ENCODE measurements around the gene JOSD1.

The JOSD1 gene

DNA sequence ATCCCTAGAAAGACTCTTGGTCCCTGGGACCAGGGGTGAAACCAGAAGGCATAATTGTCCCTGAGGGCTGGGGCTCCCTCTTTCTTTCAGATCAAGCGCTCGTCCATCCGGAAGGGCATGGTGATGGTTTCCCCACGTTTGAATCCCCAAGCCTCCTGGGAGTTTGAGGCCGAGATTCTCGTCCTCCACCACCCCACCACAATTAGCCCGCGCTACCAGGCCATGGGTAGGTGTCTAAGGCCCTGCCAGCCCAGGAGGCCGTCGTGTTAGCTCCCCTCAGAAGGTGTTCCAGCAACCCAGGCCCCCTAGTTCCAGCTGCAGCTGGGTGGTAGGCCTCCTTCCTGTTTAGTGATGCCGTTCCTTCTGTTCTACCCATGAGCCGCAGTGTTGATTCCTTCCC lies 26.4 kb upstream of the JOSD1 start:
- TF ChIP-seq, protein P1, sequence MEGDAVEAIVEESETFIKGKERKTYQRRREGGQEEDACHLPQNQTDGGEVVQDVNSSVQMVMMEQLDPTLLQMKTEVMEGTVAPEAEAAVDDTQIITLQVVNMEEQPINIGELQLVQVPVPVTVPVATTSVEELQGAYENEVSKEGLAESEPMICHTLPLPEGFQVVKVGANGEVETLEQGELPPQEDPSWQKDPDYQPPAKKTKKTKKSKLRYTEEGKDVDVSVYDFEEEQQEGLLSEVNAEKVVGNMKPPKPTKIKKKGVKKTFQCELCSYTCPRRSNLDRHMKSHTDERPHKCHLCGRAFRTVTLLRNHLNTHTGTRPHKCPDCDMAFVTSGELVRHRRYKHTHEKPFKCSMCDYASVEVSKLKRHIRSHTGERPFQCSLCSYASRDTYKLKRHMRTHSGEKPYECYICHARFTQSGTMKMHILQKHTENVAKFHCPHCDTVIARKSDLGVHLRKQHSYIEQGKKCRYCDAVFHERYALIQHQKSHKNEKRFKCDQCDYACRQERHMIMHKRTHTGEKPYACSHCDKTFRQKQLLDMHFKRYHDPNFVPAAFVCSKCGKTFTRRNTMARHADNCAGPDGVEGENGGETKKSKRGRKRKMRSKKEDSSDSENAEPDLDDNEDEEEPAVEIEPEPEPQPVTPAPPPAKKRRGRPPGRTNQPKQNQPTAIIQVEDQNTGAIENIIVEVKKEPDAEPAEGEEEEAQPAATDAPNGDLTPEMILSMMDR (IDR thresholded peaks at IDR 0.05) = no peak
- no peak for TF ChIP-seq ZFX (IDR thresholded peaks at IDR 0.05; ENCODE audit: borderline replicate concordance)
- no peak overlapping the region for H3K27ac ChIP-seq

DNA sequence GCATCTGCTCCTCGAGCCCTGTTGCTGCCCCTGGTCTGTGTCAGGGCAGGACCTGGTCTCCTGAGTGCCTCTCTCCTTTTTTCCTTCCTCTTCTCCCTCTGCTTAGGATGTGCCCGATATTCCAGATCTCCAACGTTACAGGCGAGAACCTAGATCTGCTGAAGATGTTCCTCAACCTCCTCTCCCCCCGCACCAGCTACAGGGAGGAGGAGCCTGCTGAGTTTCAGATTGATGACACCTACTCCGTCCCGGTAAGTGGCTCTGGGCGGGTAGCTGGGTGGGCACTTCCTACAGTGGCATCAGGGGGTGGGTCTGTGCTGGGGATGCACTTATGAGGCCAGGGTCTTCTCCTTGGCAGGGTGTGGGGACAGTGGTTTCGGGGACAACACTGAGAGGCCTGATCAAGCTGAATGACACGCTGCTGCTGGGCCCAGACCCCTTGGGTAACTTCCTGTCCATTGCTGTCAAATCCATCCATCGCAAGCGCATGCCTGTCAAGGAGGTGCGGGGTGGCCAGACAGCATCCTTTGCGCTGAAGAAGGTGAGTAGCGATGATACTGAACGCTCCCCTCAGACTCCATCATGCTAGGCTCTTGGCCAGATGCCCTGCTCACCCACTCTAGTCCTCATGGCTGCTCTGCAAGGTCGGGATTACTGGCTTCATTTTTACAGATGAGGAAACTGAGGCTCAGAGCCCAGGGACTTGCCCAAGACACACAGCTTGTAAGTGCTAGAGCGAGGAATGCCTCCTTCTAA lies 25.3 kb upstream of the JOSD1 start:
- H3K27ac ChIP-seq = no peak overlapping the region
- TF ChIP-seq ZFX (IDR thresholded peaks at IDR 0.05; ENCODE audit: borderline replicate concordance) = no peak
- TF ChIP-seq, protein P1 (IDR thresholded peaks at IDR 0.05) = no peak

DNA sequence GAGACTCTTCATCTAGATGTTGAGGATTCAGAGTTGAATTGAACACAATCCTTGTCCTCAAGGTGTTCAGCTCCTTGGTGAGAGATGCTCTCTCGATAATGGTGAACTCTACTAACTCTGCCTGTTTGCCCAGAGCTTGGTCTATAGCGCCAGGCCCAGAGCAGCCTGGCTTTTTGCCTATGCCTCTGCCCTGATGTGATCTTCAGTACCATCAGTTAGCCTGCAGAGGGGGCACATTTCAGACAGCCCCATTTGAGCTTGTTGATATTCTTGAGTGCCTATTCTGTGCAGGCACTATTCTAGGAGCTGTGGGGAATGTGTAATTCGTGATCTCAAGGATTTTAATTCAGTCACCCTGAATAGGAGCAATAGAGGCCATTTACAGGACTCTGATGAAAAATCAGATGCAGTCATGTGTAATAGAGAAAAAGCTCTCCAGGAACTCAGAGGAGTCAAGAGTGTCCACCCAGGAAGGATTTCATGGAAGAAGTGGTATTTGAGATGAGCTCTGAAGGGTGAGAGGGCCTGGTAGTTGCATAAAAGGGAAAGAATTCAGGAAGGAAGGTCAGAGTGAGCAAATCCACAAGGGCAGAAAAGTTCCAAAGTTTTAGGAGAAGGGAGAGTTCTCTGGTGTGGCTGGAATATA lies 24.3 kb upstream of the JOSD1 start:
- no peak overlapping the region for H3K27ac ChIP-seq
- TF ChIP-seq, protein P1 (IDR thresholded peaks at IDR 0.05) = peak; percentile 73
- no peak for TF ChIP-seq ZFX (IDR thresholded peaks at IDR 0.05; ENCODE audit: borderline replicate concordance)

DNA sequence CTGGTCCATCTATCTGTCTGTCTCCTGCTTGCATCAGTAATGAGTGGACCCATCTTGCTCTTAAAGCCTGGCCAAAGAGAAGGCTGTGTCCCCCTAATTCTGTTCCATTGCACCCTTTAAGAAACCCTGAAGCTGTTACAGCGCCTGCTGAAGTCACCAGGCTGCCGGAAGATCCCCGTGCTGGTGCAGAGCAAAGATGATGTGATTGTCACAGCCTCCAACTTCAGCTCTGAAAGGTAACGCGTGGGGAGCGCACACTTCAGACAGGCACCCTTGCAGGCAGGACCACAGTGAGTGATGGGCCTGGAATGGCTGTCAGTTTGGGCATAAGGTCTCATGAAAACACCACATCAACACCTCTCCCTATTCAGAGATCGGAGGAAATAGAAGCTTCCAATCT lies 23.4 kb upstream of the JOSD1 start:
- no peak for TF ChIP-seq ZFX (IDR thresholded peaks at IDR 0.05; ENCODE audit: borderline replicate concordance)
- TF ChIP-seq, protein P1 (IDR thresholded peaks at IDR 0.05) = no peak

DNA sequence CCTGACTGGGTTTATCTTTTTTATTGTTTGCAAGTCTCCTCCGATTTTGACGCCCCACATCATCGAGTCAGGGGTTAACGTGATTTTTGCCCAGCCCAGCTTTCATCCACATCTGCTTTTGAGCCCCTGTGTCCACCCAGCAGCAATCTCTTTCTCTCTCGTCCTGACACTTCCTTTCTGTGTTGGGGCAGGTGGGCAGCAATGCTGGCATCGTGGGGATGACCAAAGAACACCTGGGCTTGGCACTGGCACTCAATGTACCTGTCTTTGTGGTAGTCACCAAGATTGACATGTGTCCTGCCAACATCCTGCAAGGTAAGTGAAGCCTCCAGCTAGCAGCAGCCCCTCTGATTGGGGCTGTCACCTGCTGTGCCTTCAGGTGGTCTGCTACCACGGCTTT lies 20.8 kb upstream of the JOSD1 start:
- TF ChIP-seq ZFX (IDR thresholded peaks at IDR 0.05; ENCODE audit: borderline replicate concordance) = no peak
- TF ChIP-seq, protein P1 (IDR thresholded peaks at IDR 0.05) = no peak

More for the DNA sequence above, 23.4 kb upstream of the JOSD1 start:
- no peak overlapping the region for H3K27ac ChIP-seq

DNA sequence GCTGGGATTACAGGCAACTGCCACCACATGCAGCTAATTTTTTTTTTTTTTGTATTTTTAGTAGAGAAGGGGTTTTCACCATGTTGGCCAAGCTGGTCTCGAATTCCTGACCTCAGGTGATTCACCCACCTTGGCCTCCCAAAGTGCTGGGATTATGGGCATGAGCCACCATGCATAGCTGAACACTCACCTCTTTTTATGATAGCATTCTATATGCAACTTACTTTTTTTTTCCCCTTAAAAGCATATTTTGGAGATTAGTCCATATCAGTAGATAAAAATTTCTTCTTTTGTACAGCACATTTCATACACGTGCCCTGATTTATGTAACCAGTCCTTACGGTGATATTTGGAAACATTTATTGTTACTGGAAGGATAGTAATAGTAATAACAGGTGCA lies 19.6 kb upstream of the JOSD1 start:
- no peak for TF ChIP-seq ZFX (IDR thresholded peaks at IDR 0.05; ENCODE audit: borderline replicate concordance)
- TF ChIP-seq, protein P1 (IDR thresholded peaks at IDR 0.05) = no peak
- no peak overlapping the region for H3K27ac ChIP-seq

More for the DNA sequence above, 20.8 kb upstream of the JOSD1 start:
- H3K27ac ChIP-seq = no peak overlapping the region

- TF ChIP-seq ZFX (IDR thresholded peaks at IDR 0.05; ENCODE audit: borderline replicate concordance) = no peak
- TF ChIP-seq, protein P1 (IDR thresholded peaks at IDR 0.05) = no peak
- H3K27ac ChIP-seq = peak overlapping the region; percentile 49; the same call in 1 of the 2 replicates
Observed at GRCh38 chr22:38719196-38719595, 18.5 kb upstream of the JOSD1 start.

Data from 22Rv1 (cell line).